Fibroblast of the aortic adventitia (primary cell): ENCODE data around the gene PTMS. TPM values are rescaled to one million over a fixed set of nuclear protein-coding genes. Genes with fewer than 3 reads are reported as not detected.

Source experiments
- DNase-seq: peaks from one replicate; pipeline ENCODE4 v3.0.0-alpha.2; 2010; ENCODE audit warnings: low read depth
- H3K4me3 ChIP-seq: 2 replicates; pipeline ENCODE4 v1.5.1; 2011; ENCODE audit warnings: low read depth, mild to moderate bottlenecking, control low read depth, low read length, moderate library complexity
- CTCF ChIP-seq: IDR thresholded peaks from 2 replicates; pipeline ENCODE4 v1.5.1; 2011; ENCODE audit warnings: mild to moderate bottlenecking, low read length, control low read depth, inconsistent platforms; ENCODE audit not compliant: insufficient read depth
- total RNA-seq: library from RNA; depleted of rRNA; stranded (reverse); fragments of >200 nt; gene quantifications from 2 replicates; pipeline ENCODE4 v1.2.3, GENCODE V29; 2012; ENCODE audit warnings: low replicate concordance

PTMS gene
- total RNA-seq, 1 donor, result 61.6 TPM

DNA sequence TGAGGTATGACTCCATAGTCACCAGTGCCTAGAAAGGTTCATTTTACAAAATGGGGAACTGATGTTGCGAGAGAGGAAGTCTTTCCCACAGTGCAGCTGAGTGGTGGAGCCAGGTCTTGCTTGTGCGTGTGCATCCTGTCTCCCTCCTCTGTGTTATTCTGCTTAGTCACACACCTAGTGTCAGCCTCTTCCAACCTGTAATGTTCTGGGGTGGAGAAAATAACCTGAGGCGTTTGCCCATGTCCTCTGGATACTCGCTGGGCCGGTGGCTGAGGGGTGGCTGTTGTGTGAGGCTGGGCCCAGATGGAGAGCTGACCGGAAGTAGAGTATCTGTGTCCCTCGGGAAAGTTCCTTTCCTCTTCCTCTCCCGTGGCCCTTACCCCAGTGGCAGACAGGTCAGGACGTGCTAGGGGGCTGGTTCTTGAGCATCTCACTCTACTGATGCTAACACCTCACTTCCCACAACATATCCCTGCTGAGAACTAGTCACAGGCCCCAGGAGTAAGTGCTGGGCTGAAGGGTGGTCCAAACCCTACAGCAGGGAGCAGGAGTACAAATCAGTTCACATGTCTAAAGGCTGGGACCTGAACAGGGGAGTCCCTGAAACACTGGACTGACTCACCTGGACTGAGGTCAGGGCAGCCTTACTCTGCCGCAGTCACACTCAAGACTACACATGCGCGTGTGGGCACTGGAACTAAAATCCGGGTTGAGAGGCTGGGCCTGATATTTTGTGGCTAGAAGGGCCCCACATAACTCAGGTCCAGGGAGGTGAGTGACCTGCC lies 20.2 kb upstream of the PTMS start:
- DNase-seq, result no peak
- TF ChIP-seq CTCF, result no peak
- H3K4me3 ChIP-seq, result no peak overlapping the region

GRCh38 chr12:6747216-6747615 lies 18.9 kb upstream of the PTMS start:
- no peak overlapping the region for H3K4me3 ChIP-seq
- TF ChIP-seq CTCF, result no peak
- DNase-seq, result no peak

- DNase-seq, result no peak
- TF ChIP-seq CTCF, result no peak
- H3K4me3 ChIP-seq, result no peak overlapping the region
Measured at GRCh38 chr12:6748761-6749160, 17.4 kb upstream of the PTMS start.

GRCh38 chr12:6750506-6750905 lies 15.7 kb upstream of the PTMS start:
- H3K4me3 ChIP-seq, result no peak overlapping the region
- no peak for DNase-seq
- no peak for TF ChIP-seq CTCF

DNA sequence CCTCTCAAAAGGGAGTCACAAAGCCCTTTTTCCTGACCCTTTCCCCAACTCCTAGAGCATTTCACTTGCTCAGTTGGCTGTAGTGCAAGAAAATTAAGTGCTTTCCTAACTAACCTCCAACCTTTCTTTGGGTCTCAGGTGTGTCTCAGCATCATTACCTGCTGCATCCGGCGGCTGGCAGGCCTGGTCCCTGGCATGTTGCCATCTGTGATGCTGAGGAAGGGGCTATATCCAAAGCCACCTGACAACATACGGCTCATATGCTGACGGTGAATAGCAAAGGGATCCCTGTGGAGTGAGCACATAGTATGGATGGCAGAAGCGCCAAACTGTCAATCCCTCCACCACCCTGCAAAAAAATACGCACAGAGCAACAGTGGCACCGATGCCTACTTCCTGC lies 14.4 kb upstream of the PTMS start:
- no peak for TF ChIP-seq CTCF
- H3K4me3 ChIP-seq, result peak overlapping the region; percentile 88
- DNase-seq, result no peak

DNA sequence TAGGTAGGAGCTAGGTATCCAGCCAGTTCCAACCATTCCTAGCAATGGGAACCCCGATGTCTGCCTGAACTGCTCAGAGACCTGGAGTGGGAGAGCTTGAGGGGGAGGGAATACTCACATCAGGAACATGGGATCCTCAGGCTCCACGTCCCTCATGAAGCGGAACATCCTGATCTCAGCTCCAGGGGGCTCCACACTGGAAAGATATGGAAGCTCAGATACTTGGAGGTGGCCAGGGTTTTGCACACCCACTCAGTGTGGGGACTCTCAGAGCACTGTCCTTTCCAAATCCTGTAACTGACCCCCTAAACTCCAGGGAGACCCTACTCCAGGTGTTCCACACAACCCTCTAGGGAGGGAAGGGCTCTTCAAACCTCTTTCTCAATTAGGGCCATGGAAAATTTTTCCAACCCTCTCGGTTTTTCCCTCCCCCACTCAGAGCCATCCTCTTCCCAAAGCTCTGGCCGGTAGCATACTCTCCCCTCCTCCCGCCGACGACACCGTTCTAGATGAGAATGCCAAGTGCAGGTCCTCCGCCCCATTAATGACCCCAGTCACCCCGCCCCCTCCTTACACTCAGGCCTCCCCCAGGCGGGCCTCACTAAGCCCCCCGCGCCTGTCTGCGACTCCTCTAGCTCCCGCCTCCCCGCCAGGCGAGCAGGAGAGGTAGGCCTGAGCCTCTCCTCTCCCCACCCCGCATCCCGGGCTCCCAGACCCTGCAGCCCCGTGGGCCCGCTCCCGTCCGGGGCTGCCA lies 13.8 kb upstream of the PTMS start:
- TF ChIP-seq CTCF, result peak; percentile 63
- DNase-seq, result peak; percentile 56
- peak overlapping the region; percentile 88 for H3K4me3 ChIP-seq
